NB4 (cell line): ENCODE measurements around the gene SCAF8.

Experiments used
- CTCF ChIP-seq: IDR thresholded peaks from one replicate; pipeline ENCODE4 v1.5.1; 2012; ENCODE audit warnings: low read depth, low read length
- MAX ChIP-seq: IDR thresholded peaks from 2 replicates; pipeline ENCODE4 v1.6.1; 2011; ENCODE audit warnings: low read depth, low read length
- POLR2A ChIP-seq: IDR thresholded peaks from 2 replicates; pipeline ENCODE4 v1.6.1; 2011; ENCODE audit warnings: mild to moderate bottlenecking; ENCODE audit not compliant: insufficient read length; ENCODE audit errors: extremely low read depth

DNA sequence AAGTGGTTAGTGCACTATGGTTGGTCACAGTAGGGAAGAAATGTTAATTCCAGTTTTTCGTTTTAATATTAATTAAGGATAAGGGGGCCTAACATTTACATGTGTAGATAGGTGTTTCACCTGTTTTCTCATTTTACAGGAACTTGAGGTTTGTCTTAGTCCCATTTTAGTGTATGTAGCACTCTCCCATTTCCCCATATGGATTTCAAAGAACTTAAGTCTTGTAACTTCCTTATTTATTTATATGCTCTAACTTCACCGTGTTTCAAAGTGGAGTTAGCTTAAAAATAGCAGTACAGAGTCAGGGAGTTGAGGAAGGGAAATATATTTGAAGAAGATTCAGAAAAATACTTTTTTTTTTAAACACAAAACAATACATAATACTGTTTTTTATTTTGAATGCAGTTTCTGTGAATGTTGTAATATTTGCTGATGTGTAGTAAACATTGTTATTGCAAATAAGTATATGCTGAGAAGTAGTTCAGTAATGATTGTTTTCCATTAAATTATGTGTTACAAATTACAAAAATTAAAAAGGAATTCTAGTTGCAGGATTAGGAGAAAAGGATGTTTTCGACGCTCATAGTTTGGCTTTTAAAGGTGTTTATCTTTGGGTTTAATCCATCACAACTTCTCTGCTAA, 3.5 kb downstream of the SCAF8 start:
- TF ChIP-seq CTCF: no peak
- TF ChIP-seq POLR2A: no peak
- TF ChIP-seq MAX: no peak
